OCI-M2 (cell line): ENCODE data around the gene SALL3.

ENCODE experiments used
- DNase-seq: peaks from one replicate; lab custom pipeline; 2025; ENCODE audit not compliant: unreplicated experiment; lab: John Stamatoyannopoulos, UW

Gene SALL3

DNA sequence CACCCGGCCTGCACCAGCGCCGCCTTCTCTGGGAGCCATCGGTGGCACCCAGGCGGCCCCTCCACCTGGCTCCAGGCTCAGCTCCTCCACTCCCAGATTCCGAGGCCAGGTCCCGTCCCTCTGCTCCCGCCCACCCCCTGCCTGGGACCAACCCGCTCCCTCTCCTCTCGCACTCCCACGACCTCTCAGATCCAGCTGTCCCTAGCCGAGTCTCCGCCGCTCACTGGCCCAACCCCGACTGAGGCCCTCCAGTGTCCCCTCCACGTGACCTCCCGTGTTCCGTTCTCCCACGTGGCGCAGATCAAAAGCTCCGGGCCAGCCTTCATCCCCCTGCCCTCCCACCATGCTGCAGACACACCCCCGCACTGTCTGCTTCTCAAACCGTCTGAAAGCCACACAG, 14.4 kb upstream of the SALL3 start:
- DNase-seq = no peak

DNA sequence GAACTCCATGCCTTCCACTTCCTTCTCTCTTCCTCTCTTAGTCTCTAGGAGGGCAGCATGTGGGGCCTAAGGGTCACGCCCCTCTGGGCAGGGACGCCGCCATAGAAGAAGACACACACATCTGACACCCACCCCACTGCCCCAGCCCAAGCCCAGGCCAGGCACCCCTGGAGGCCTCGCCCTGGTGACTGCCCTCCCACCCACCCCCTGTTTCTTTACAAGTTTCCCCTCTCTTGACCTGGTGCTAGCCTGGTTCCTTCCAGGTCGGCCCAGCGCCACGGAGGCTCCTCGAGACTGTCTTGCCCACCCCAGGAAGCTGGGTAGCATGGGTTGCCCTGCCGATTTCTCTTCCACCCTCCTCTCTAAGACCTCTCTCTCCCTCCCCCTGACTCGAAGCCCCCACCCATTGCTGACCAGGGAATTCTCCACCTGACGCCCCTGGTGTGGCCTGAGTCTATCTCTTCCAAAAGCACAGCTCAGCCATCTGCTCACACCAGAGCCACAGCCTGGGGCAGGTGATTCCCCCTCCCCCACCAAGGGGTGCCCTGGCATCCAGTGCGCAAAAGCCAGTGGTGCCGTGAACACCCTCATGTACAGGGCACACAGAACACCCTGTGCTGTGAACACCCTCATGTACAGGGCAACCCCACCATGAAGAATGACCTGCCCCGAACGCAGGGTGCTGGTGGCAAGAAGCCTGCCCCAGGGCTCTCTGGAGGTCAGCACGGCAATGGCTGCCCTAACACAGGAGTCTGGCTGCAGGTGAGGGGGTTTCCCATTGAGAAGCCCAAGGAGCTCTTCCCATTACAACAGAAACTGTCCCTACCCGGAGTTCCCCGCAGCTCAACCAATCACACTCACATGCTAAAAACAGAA, 13.5 kb upstream of the SALL3 start:
- no peak for DNase-seq

DNA sequence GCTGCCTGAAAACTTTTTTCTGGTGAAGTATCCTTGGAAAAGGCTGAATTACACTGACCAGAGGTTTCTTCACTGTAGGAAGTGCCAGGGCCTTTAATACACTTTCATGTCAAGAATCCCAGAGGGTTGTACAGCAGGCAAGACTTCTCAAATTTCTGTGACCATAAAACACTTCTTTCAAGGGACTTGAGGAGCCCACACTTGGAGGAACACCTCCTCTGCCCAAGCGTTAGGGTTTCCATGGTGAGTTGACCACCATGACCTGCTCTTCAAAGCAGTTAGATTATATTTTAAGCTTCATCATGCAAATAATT, 12.9 kb upstream of the SALL3 start:
- no peak for DNase-seq

DNA sequence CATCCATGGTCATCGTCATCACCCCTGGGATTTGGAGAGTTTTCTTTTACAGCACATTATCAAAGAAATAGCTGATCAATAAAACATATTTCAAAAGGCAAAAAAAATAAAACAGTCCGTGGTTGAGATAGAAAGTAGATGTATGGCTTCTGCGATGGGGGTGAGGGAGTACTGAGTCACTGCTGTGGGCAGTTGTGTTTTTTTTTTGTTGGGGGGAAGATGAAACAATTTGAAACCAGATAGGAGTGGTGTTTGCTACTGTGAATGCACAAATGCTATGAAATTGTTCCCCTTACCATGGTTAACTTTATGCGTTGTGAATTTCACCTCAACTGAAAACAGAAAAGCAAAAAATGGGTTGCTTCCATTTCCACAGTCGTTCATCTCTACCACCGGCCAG, 11.9 kb upstream of the SALL3 start:
- no peak for DNase-seq

DNA sequence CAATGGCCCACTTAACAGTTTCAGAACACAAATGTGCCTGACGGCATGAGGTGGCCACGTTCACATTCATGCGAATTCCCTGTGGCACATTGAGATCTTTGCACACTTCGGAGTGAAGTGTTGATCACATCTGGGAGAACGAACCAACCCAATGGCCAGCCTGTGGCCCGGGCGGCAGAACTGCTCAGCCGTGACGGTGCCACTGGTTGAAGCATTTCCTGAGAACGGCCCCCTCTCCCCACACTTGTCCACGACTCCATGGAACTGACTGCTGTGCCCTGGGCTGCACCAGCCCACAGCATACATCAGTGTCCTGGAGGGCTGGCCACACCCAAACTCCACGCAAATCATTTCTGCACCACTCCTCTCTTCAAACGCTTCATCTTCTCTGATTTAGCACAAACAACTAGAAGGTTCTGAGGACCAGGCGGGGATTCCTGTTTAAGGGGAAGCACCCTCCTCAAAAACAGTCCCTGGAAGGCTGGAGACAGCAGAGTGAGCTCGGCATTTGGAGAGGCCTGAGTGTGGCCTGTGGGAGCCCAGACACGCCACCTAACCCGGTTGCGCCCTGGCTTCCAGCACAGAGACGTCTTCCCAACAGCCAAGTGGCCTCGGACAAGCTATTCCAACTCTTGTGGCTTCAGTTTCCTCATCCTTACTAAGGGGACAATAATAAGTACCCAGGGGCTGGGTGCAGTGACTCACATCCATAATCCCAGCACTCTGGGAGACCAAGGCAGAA, 9.9 kb upstream of the SALL3 start:
- no peak for DNase-seq

DNA sequence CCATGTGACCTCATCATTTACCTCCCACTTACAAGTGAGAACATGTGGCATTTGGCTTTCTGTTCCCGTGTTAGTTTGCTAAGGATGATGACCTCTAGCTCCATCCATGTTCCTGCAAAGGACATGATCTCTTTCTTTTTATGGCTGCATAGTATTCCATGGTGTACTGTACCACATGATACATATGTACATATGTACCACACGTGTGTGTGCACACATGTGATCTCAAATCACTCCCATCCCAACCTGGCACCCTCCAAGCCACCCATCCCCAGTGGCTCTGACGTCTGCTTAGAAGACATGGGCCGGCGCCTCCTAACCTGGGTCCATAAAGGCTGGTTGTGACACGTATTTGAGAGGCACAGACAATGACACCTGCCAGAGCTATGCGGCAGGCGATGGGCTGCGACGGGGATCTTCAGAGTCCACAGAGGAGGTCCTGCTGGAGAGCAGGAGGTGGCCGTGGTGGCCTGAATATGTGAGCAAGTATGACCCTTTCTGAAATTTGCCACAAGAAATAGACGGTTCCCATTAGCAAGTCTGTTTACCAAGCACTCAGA, 8.8 kb upstream of the SALL3 start:
- DNase-seq = no peak

DNA sequence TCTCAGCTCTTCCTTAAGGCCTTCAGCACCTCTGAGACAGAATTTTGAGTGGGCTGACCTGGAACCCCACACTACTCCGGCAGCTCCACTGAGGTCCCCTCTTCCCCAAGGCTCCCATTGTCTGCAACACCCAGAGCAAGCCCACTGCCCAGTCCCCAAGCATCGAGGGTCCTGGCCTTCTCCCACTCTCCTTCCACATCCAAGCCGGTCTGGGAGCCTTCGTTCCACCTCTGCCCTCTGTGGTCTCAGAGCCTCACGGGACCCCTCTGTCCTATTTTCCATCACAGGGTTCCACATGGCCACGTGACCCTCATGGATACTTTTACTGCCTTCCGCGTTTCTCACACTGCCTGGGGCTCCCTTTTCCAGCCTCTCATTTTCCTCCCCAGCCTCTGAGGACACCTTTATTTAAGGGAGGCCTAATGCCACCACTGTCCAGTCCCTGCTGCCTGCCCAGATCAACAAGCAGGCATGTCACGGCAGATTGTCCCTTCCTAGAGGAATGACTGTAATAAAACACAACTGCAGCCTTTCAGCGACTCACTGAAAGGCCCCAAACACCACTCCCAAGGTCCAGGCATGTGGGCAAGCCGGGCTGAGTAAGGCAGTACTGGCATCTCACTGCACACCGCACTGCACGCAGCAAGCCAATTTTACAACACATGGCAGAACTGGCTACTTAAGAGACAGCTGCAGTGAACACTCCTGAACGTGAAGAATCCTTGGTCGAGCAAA, 7.9 kb upstream of the SALL3 start:
- no peak for DNase-seq

DNA sequence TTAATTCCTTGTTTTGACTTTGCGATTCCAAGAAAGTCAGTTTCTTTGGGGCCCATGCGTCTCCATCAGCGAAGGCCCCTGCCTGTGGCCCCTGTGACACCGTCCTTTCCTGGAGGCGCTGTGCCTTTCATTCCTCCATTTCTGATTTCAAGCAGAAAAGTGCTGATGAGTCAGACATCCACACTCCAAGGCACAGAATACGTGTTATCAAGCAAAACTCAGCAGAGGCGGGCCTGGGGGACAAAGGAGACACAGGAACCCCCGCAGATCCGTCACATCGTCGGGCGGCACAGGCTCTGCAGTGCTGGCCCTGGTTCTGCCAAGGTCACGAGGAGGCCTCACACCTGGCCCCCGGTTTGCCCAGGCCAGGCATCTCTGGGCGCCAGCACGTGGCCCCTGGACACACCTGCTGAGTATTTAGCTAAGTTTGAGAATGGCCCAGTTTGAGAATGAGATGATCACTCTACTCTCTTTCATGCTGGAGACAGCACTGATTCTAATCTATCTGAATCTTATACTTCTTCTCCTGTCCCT, 7.2 kb upstream of the SALL3 start:
- DNase-seq = no peak

DNA sequence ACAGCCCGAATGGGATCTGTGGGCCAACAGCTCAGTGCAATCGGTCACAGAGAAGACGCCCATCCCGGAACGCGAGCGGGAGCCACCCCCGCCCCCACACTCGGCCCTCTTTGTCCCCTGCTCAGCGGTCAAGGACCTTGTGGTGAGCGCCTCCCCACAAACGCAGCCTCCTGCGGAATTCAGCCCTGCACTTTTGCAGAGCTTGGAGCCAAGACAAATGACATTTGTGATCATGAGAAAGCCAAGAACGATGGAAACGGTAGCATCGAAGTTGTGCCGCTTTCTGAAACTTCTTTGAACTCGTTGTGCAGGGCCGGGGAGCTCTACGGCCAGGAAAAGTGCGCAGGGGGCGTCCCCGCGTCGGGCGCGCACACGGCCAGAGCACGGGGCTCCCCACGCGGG, 6.7 kb upstream of the SALL3 start:
- DNase-seq = no peak

DNA sequence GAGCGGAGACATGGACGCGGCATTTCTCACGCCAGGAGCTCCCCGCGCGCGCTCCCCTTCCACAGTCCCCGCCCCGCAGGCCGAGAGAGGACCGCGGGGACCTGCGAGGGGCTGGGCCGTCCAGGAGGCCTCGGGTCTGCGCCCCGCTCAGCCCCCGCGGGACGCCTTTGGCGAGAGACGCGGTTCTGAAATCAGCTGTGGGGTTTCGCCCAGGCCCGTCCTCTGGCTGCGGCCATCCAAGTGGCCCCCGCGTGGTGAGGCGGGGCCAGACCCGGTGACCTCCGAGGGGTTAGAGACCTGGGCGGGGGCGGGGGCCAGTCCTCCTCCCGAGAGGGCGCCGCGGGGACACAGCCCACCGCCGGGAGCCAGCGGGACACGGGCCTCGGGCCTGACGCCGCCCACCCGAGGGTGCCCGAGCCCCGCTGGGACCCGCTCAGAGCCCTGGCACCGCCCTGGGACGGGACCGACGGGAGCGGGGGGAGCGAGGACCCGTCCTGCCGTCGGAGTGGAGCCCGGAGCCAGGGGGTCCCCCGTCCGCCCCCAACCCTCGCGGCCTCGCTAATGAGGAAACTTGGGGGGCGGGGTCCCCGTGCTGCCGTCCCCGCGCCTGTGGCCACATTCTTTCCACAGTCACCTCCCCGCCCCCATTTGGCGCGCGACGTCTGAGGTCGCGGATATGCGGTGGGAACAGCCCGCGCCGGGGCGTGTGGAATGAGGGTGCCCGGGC, 6.1 kb upstream of the SALL3 start:
- no peak for DNase-seq

DNA sequence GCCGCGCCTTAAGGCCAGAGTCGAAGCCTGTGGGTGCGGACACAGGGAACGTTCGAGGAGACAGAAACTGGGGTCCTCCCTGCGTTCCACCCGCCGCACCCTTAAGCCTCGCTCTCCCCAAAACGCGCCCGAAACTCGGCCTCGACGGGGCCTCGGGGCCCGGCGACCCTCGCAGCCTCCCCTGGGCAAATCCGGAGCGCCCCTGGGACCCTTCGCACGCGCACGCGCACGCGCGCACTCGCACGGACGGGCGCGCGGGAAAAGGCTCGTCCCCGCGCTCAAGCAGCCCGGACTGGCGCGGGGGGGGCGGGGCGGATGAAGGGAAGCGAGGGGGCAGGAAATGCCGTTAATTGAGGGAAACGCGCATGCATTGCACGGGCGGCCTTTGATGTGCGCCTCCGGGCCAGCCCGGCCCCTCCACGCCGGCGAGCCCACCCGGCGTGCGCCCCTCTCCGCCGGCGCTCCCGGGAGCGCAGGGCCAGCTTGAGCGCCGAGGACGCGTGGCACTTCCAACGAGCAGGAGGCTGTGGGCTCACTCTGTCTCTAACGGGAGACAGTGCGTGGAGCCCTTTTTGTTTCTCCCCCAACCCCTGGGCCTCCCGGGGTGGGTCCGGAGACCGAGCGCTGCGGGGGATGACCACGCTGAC, 5.4 kb upstream of the SALL3 start:
- no peak for DNase-seq

DNA sequence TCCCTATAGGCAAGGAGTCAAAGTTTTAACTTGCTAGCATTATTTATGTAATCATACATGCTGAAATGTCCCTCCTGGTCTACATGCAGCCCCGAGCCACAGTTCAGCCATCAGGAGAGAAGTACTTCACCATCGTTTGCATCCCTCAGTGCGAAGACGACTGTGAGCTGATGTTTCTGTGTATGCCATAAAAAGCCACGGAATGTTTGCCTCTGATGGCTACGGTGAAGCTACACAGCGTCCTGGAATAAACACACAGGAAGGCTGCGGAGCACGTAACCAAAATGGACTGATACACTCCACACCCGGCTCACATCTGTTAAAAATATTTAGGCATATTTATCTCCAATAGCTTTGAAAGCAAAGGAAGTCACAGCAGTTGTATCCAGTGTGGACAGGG, 4.3 kb upstream of the SALL3 start:
- no peak for DNase-seq

DNA sequence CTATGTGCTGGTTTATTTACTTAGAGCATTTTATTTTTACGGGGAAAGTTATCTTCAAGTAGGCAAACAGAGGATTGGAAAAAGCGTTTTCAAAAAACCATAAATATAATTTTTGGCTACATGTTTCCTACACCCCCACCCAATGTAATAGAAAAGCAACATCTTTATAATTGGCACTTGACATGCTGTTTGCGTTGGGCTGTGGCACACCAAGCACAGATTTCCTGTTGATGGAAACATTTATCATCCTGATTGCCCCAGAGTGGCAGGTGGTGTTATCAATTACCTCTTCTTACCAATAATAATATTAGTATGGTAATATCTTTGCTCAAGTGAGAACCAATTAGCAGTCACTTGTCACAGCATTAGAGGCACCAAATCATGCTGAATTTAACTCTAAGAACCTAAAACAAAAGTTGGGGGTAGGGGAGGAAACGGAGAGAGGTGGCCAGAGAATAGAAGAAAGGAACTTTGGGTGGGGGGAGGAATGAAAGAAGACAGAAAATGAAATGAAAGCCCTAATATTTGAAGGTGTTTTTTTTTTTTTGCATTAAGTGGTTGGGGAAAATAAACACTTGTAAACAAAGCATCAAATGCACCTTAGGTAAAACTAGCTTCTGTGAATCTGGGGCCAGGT, 3.8 kb upstream of the SALL3 start:
- DNase-seq = no peak

DNA sequence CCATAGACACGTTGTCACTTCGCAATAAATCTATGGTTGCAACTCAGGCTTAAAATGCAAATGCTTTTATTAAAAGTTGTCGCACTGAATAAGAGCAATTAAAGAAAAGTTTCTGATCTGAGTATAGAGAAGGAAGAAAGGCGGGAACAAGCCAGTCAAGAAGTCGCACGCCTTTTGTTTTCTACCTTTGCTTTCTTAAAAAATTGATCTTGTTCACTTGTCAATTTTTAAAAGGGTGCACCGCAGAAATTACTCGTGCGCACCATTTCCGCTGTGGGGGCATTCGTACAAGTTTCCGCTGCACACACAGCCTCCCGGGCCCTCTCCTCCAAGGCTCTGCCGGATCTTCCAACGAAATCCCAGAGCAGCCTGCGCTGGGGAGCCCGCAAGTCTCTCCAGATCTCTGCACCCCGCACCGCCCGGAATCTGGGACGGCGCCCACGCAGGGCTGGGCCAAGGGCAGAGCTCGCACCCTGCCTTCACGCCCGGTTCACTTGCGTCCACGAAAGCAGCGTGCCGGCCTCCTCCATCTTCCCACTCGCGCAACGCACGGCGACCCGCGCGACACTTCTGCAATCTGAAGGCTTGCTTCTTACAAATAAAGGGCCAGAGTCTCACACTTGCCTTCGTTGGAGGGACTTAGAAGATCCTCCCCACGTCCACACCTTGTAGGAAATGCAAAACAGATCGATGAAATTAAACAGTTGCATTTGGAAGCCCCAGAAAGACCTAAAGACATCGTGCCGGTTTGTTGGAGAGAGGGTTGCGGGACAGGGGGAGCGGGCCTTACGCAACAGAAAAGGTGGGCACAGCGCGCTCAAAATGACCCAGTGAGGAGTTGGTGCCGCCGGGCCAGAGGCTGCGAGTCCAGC, 2.6 kb upstream of the SALL3 start:
- DNase-seq = no peak

DNA sequence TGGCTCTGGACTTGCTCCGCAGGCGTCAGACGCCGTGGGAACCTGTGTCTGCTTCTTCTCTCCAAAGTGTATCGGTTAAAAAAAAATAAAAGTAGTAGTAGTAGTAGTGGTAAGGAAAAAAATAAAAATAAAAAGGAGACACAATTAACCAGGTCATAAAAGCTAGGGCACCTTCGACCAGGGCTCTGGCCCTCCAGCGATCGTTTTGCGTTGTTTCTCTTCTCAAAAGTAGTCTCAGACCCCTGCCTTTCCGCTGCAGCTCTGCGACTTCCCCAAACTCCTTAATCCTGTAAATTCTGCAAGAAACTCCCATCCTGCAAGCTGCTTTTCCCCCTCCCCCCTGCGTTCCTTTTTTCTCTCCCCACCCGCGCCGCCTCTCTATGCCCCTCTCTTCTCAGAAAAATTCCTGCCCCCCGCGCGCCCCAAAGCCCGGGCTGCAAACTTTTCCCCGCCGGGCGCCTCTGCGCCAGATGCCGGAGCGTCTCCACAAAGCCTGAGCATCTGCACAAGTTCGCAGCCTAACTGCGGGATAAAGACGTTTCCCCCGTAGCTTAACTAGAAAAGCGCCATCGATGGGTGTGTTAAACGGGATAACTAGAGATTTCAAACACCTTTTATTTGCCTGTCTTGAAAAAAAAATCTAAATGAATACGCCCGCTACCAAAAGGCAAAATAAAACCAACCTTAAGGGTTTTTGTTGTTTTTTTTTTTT, 1.8 kb upstream of the SALL3 start:
- DNase-seq = no peak

DNA sequence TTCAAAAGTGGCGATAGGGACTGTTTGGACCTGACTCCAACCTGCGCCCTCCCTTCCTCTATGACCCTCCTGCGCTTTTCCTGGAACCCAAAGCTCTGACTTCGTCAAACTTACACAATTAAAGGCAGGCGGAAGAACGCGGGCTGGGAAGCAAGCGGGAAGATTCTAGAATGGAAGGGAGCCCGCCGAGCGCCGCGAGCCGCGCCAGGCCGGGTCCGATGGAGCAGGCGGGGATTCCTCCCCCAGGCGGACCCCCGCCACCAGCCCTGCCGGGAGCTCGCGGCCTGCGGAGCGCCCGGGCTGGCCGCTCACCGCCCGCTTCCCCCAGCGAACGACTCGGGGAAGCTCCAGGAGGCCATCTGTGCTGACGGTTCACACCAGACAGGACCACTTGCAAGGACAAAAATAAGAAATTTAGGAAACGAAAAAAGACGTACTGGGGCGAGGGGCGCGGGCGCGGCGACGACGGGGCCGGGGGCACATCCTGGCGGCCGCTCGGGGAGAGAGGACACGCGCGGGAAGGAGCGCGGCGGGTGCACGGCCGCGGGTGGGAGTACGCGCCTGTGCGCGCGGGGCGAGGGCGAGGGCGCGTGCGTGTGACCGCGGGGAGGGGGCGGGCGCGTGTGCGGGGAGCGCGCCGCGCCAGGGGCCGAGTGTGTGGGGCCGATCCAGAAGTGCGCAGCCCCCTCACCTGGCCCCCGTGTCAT, 1.1 kb upstream of the SALL3 start:
- no peak for DNase-seq

DNA sequence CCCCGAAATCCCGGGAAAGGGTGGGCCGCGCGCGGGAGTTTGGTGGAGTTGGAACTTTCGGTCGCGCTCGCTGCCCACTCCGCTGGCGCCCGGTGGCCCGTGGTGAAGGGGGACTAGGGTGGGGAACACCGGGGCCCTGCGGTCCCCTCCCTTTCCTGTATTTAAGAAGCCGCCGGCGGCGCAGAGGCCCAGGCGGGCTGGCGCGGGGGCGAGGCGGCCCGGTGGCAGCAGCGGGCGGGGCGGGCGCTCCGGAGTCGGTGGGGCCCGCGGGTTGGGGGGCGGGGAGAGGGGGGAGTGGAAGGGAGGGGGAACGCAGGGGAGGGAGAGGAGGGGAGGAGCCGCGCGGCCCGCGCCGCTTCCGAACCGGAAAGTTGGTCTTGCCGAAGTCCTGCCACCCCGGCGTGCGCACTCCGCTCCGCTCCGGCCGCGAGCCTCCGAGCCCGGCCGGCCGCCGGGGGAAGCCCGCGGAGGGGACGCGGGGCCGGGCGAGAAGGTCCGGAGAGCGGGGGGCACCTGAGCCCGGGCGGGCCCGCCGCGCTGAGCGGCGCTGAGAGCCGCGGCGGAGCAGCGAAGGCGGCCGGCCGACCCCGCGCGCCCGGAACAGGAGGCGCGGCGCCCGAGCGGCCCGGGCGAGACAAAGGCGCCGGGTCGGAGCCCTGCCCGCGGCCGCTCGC, 425 bp upstream of the SALL3 start:
- no peak for DNase-seq
